ENCODE results near the gene TMEFF1.

Gene TMEFF1

GRCh38 chr9:100619194-100619593, 146.2 kb downstream of the TMEFF1 start:
- no peak for DNase-seq (ENCODE audit: low read depth)

- DNase-seq (ENCODE audit: low read depth): no peak
Observed at GRCh38 chr9:100619665-100620064, 146.7 kb downstream of the TMEFF1 start.

GRCh38 chr9:100623969-100624368, 151.0 kb downstream of the TMEFF1 start:
- no peak for DNase-seq (ENCODE audit: low read depth)

GRCh38 chr9:100626949-100627348, 154.0 kb downstream of the TMEFF1 start:
- DNase-seq (ENCODE audit: low read depth): no peak
